Activated CD8-positive, alpha-beta memory T cell treated with anti-CD3 and anti-CD28 coated beads, Interleukin-2, amount 10 ng/mL, durations not matched to agents 7 days and 5 days (primary cell): ENCODE measurements around the gene GAK. TPM values are rescaled to one million over a fixed set of nuclear protein-coding genes. Genes with fewer than 3 reads are reported as not detected.
"Not testable (repeated sequence)": the region's sequence is repeated elsewhere in the genome, so short reads cannot be mapped to it uniquely, and the experiment has no call there.

Experiments used
- ATAC-seq: fragments of 150-1000 bp; cut with Tn5 transposase; one replicate; pipeline ENCODE4 v1.10.0; 2021; ENCODE audit warnings: moderate library complexity
- CTCF ChIA-PET: fragments of 350-600 bp; sonication (Branson Sonifier 250); formaldehyde crosslinking; loops from one replicate; lab custom pipeline; 2021; ENCODE audit warnings: antibody characterized with exemption; lab: Charles Lee
- DNase-seq: peaks from one replicate; pipeline ENCODE4 v3.0.0-alpha.2; 2020
- H3K27ac Mint-ChIP-seq: one replicate; pipeline ENCODE4 v1.8.0; 2021; ENCODE audit warnings: mild to moderate bottlenecking, mixed read lengths
- H3K27me3 Mint-ChIP-seq: one replicate; pipeline ENCODE4 v1.8.0; 2021; ENCODE audit warnings: mixed read lengths
- H3K36me3 Mint-ChIP-seq: one replicate; pipeline ENCODE4 v1.8.0; 2021; ENCODE audit warnings: mild to moderate bottlenecking, mixed read lengths
- H3K4me1 Mint-ChIP-seq: one replicate; pipeline ENCODE4 v1.8.0; 2021; ENCODE audit warnings: mixed read lengths
- H3K4me3 Mint-ChIP-seq: one replicate; pipeline ENCODE4 v1.8.0; 2021; ENCODE audit warnings: mild to moderate bottlenecking, moderate library complexity, mixed read lengths
- H3K9me3 Mint-ChIP-seq: one replicate; pipeline ENCODE4 v1.8.0; 2022; ENCODE audit warnings: low read depth, mixed read lengths
- total RNA-seq, 2 experiments: library from RNA; stranded (reverse); gene quantifications; one replicate each; pipeline ENCODE4 v1.2.3, GENCODE V29; 2021

Gene GAK
- total RNA-seq, 2 experiments from 2014 or later: 152 to 176 TPM

- H3K9me3 Mint-ChIP-seq, CTCF ChIA-PET, DNase-seq, H3K27me3 Mint-ChIP-seq, H3K4me3 Mint-ChIP-seq, H3K27ac Mint-ChIP-seq, ATAC-seq: not testable (repeated sequence)
- H3K36me3 Mint-ChIP-seq: peaks cover 40% of the 10 kb centered on the region
- peaks cover 44% of the 10 kb centered on the region for H3K4me1 Mint-ChIP-seq
Observed at GRCh38 chr4:918591-918990, 13.5 kb downstream of the GAK start.

- DNase-seq (no peak), ATAC-seq (no peak)
- Mint-ChIP-seq H3K9me3 (peaks cover 5% of the 10 kb centered on the region), H3K27me3 (no peaks in the 10 kb centered on the region), H3K27ac (no peak overlapping the region), H3K36me3 (peaks cover 40% of the 10 kb centered on the region), H3K4me3 (no peak overlapping the region), H3K4me1 (peaks cover 43% of the 10 kb centered on the region)
- CTCF ChIA-PET: no interaction called here
Observed at GRCh38 chr4:917992-918391, 14.1 kb downstream of the GAK start.

GRCh38 chr4:917466-917865 lies 14.7 kb downstream of the GAK start:
- DNase-seq: no peak
- peaks cover 38% of the 10 kb centered on the region for H3K36me3 Mint-ChIP-seq
- H3K27me3 Mint-ChIP-seq: no peaks in the 10 kb centered on the region
- H3K27ac Mint-ChIP-seq: no peak overlapping the region
- peaks cover 38% of the 10 kb centered on the region for H3K4me1 Mint-ChIP-seq
- ATAC-seq: no peak
- peaks cover 5% of the 10 kb centered on the region for H3K9me3 Mint-ChIP-seq
- no peak overlapping the region for H3K4me3 Mint-ChIP-seq
- CTCF ChIA-PET: no interaction called here

- no peak overlapping the region for H3K27ac Mint-ChIP-seq
- H3K9me3 Mint-ChIP-seq: peaks cover 5% of the 10 kb centered on the region
- CTCF ChIA-PET: no interaction called here
- ATAC-seq (no peak), DNase-seq (no peak)
- peaks cover 33% of the 10 kb centered on the region for H3K36me3 Mint-ChIP-seq
- H3K4me1 Mint-ChIP-seq: peaks cover 26% of the 10 kb centered on the region
- no peak overlapping the region for H3K4me3 Mint-ChIP-seq
- no peaks in the 10 kb centered on the region for H3K27me3 Mint-ChIP-seq
Observed at GRCh38 chr4:915595-915994, 16.5 kb downstream of the GAK start.

- Mint-ChIP-seq H3K27ac (no peak overlapping the region), H3K4me3 (no peak overlapping the region), H3K27me3 (no peaks in the 10 kb centered on the region), H3K9me3 (peaks cover 3% of the 10 kb centered on the region), H3K4me1 (peaks cover 24% of the 10 kb centered on the region), H3K36me3 (peaks cover 31% of the 10 kb centered on the region)
- CTCF ChIA-PET: no interaction called here
- ATAC-seq (no peak), DNase-seq (no peak)
Observed at GRCh38 chr4:915041-915474, 17.1 kb downstream of the GAK start.

GRCh38 chr4:914531-914930 lies 17.6 kb downstream of the GAK start:
- peaks cover 30% of the 10 kb centered on the region for H3K36me3 Mint-ChIP-seq
- CTCF ChIA-PET: no interaction called here
- peaks cover 1% of the 10 kb centered on the region for H3K9me3 Mint-ChIP-seq
- peaks cover 24% of the 10 kb centered on the region for H3K4me1 Mint-ChIP-seq
- H3K27ac Mint-ChIP-seq: no peak overlapping the region
- no peak for ATAC-seq
- no peak for DNase-seq
- H3K4me3 Mint-ChIP-seq: no peak overlapping the region
- no peaks in the 10 kb centered on the region for H3K27me3 Mint-ChIP-seq

GRCh38 chr4:913280-913618 lies 18.9 kb downstream of the GAK start:
- peaks cover 24% of the 10 kb centered on the region for H3K4me1 Mint-ChIP-seq
- H3K4me3 Mint-ChIP-seq: no peak overlapping the region
- peaks cover 33% of the 10 kb centered on the region for H3K36me3 Mint-ChIP-seq
- no peak for DNase-seq
- H3K27ac Mint-ChIP-seq: no peak overlapping the region
- CTCF ChIA-PET: no interaction called here
- no peaks in the 10 kb centered on the region for H3K27me3 Mint-ChIP-seq
- no peaks in the 10 kb centered on the region for H3K9me3 Mint-ChIP-seq
- ATAC-seq: no peak

GRCh38 chr4:912548-913279 lies 19.4 kb downstream of the GAK start:
- H3K27ac Mint-ChIP-seq: no peak overlapping the region
- no peaks in the 10 kb centered on the region for H3K27me3 Mint-ChIP-seq
- no peaks in the 10 kb centered on the region for H3K9me3 Mint-ChIP-seq
- CTCF ChIA-PET: no interaction called here
- peaks cover 23% of the 10 kb centered on the region for H3K4me1 Mint-ChIP-seq
- peaks cover 33% of the 10 kb centered on the region for H3K36me3 Mint-ChIP-seq
- DNase-seq: no peak
- no peak for ATAC-seq
- no peak overlapping the region for H3K4me3 Mint-ChIP-seq

- H3K4me3 Mint-ChIP-seq: no peak overlapping the region
- DNase-seq (no peak), ATAC-seq (no peak)
- H3K36me3 Mint-ChIP-seq: peaks cover 32% of the 10 kb centered on the region
- no peaks in the 10 kb centered on the region for H3K9me3 Mint-ChIP-seq
- H3K4me1 Mint-ChIP-seq: peaks cover 19% of the 10 kb centered on the region
- H3K27ac Mint-ChIP-seq: no peak overlapping the region
- CTCF ChIA-PET: no interaction called here
- H3K27me3 Mint-ChIP-seq: no peaks in the 10 kb centered on the region
Observed at GRCh38 chr4:911871-912490, 20.1 kb downstream of the GAK start.

- CTCF ChIA-PET: no interaction called here
- no peak for DNase-seq
- Mint-ChIP-seq H3K36me3 (peaks cover 36% of the 10 kb centered on the region), H3K27ac (no peak overlapping the region), H3K9me3 (peaks cover 4% of the 10 kb centered on the region), H3K27me3 (no peaks in the 10 kb centered on the region), H3K4me1 (peaks cover 12% of the 10 kb centered on the region), H3K4me3 (no peak overlapping the region)
- ATAC-seq: no peak
Observed at GRCh38 chr4:911221-911751, 20.8 kb downstream of the GAK start.

- Mint-ChIP-seq H3K9me3 (peaks cover 9% of the 10 kb centered on the region), H3K4me3 (no peak overlapping the region), H3K36me3 (peaks cover 43% of the 10 kb centered on the region), H3K27me3 (no peaks in the 10 kb centered on the region), H3K4me1 (peaks cover 5% of the 10 kb centered on the region), H3K27ac (no peak overlapping the region)
- CTCF ChIA-PET: no interaction called here
- ATAC-seq: no peak
- DNase-seq: no peak
Observed at GRCh38 chr4:910366-911091, 21.6 kb downstream of the GAK start.

GRCh38 chr4:909821-910220 lies 22.3 kb downstream of the GAK start:
- DNase-seq: no peak
- CTCF ChIA-PET: no interaction called here

GRCh38 chr4:909131-909571 lies 23.0 kb downstream of the GAK start:
- Mint-ChIP-seq H3K27ac (no peak overlapping the region), H3K4me1 (no peaks in the 10 kb centered on the region), H3K9me3 (peaks cover 9% of the 10 kb centered on the region), H3K36me3 (peaks cover 52% of the 10 kb centered on the region), H3K27me3 (no peaks in the 10 kb centered on the region), H3K4me3 (no peak overlapping the region)
- ATAC-seq: no peak
- DNase-seq: no peak
- CTCF ChIA-PET: no interaction called here

More at GRCh38 chr4:909821-910220, 22.3 kb downstream of the GAK start:
- H3K27me3 Mint-ChIP-seq: no peaks in the 10 kb centered on the region
- H3K27ac Mint-ChIP-seq: no peak overlapping the region
- no peak overlapping the region for H3K4me3 Mint-ChIP-seq
- peaks cover 49% of the 10 kb centered on the region for H3K36me3 Mint-ChIP-seq
- peaks cover 9% of the 10 kb centered on the region for H3K9me3 Mint-ChIP-seq
- ATAC-seq: no peak
- no peaks in the 10 kb centered on the region for H3K4me1 Mint-ChIP-seq
